ENCODE measurements around the gene AGFG2.

Gene AGFG2

DNA sequence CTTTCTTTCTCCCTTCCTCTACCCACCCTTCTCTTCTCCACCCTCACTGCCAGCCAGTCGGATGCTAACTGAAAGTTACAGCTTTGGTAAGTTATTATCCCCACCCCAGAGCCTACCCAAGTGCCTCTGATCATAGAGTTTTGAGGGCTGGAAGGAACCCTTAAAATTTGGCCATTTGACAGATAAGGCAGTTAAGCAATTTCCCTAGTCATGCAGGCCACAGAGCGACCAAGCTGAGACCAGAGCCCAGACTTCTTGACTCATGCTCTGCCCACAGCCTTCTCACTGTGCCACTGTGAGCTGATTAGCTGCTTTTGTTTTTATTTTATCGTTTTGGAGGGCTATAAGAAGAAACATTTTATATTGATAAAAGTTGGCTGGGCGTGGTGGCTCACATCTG is 17.5 kb downstream of the AGFG2 start:
- Histone ChIP-seq H3K27me3 (ENCODE audit: insufficient read depth, low read length, poor library complexity, severe bottlenecking) (no peaks in the 10 kb centered on the region), H3K4me2 (ENCODE audit: low read depth, low read length, poor library complexity, severe bottlenecking) (no peak overlapping the region), H3K9me3 (ENCODE audit: insufficient read depth, low read depth, low read length) (no peaks in the 10 kb centered on the region), H3K79me2 (ENCODE audit: insufficient read depth, low read length) (no peaks in the 10 kb centered on the region), H3K4me1 (ENCODE audit: insufficient read depth, low read length, poor library complexity, severe bottlenecking) (no peaks in the 10 kb centered on the region), H3F3A (ENCODE audit: low read depth) (no peaks in the 10 kb centered on the region), H4K20me1 (ENCODE audit: insufficient read depth, low read length, poor library complexity, severe bottlenecking) (no peaks in the 10 kb centered on the region), H3K36me3 (ENCODE audit: insufficient read depth, low read length) (peaks cover 25% of the 10 kb centered on the region; the same call in 1 of the 2 replicates), H3K4me3 (ENCODE audit: low read length, poor library complexity, severe bottlenecking) (no peak overlapping the region), H3K9ac (ENCODE audit: low read depth, low read length, poor library complexity, severe bottlenecking) (no peak overlapping the region), H2AFZ (ENCODE audit: low read length) (no peak overlapping the region), H3K9me2 (replicated peaks; ENCODE audit: low read depth, low read length) (no peaks in the 10 kb centered on the region)
- no peak for TF ChIP-seq CTCF (conservative IDR thresholded peaks at IDR 0.05; ENCODE audit: low read length)
- TF ChIP-seq EZH2phosphoT487 (IDR thresholded peaks at IDR 0.05; ENCODE audit: borderline replicate concordance), result no peak

GRCh38 chr7:100559127-100559526 is 20.1 kb downstream of the AGFG2 start:
- Histone ChIP-seq H4K20me1 (ENCODE audit: insufficient read depth, low read length, poor library complexity, severe bottlenecking) (no peaks in the 10 kb centered on the region), H3K9me2 (replicated peaks; ENCODE audit: low read depth, low read length) (no peaks in the 10 kb centered on the region), H3K79me2 (ENCODE audit: insufficient read depth, low read length) (no peaks in the 10 kb centered on the region), H3K36me3 (ENCODE audit: insufficient read depth, low read length) (peaks cover 7% of the 10 kb centered on the region; the same call in 1 of the 2 replicates), H3K27me3 (ENCODE audit: insufficient read depth, low read length, poor library complexity, severe bottlenecking) (no peaks in the 10 kb centered on the region), H3K9me3 (ENCODE audit: insufficient read depth, low read depth, low read length) (no peaks in the 10 kb centered on the region), H2AFZ (ENCODE audit: low read length) (no peak overlapping the region), H3K4me1 (ENCODE audit: insufficient read depth, low read length, poor library complexity, severe bottlenecking) (no peaks in the 10 kb centered on the region), H3K9ac (ENCODE audit: low read depth, low read length, poor library complexity, severe bottlenecking) (no peak overlapping the region), H3K4me3 (ENCODE audit: low read length, poor library complexity, severe bottlenecking) (no peak overlapping the region), H3K4me2 (ENCODE audit: low read depth, low read length, poor library complexity, severe bottlenecking) (no peak overlapping the region), H3F3A (ENCODE audit: low read depth) (no peaks in the 10 kb centered on the region)
- TF ChIP-seq CTCF (conservative IDR thresholded peaks at IDR 0.05; ENCODE audit: low read length) (no peak), EZH2phosphoT487 (IDR thresholded peaks at IDR 0.05; ENCODE audit: borderline replicate concordance) (no peak)

DNA sequence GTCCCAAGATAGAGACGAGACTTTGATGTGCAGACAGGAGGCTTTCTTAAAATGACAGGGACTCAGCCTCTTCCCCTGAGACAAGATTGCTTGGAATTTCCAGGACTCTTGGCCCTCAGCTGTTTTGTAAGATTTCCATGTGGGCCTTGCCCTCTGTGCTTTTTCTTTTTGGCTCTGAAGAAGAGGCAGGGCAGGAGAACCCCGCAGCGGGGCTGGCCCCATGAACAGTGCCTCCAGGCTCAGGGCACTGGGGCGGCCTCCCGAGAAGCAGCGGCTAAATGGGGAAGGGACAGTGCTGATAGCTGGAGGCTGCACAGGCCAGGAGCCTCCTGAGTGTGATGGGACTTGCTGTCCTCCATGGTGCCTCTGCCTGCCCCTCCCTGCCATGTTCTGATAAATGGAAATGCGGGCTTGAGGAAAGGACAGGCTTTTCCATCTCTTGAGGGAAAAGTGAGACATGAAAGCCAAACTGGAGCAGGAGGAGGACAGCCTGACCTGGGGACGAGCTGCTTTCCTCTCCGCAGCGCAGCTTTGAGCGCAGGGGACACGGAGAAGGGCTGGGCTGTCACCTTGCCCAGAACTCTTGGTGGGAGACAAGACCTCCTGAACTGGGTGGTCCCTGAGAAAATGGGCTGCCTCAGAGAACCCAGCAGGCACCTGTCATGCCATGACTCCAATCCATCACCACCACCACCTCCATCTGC is 22.6 kb downstream of the AGFG2 start:
- Histone ChIP-seq H3K9me3 (ENCODE audit: insufficient read depth, low read depth, low read length) (no peaks in the 10 kb centered on the region), H3K4me3 (ENCODE audit: low read length, poor library complexity, severe bottlenecking) (no peak overlapping the region), H3K36me3 (ENCODE audit: insufficient read depth, low read length) (no peaks in the 10 kb centered on the region), H3K79me2 (ENCODE audit: insufficient read depth, low read length) (no peaks in the 10 kb centered on the region), H2AFZ (ENCODE audit: low read length) (no peak overlapping the region), H3K9me2 (replicated peaks; ENCODE audit: low read depth, low read length) (no peaks in the 10 kb centered on the region), H3F3A (ENCODE audit: low read depth) (no peaks in the 10 kb centered on the region), H3K4me2 (ENCODE audit: low read depth, low read length, poor library complexity, severe bottlenecking) (no peak overlapping the region), H3K4me1 (ENCODE audit: insufficient read depth, low read length, poor library complexity, severe bottlenecking) (peaks cover 1% of the 10 kb centered on the region), H4K20me1 (ENCODE audit: insufficient read depth, low read length, poor library complexity, severe bottlenecking) (no peaks in the 10 kb centered on the region), H3K9ac (ENCODE audit: low read depth, low read length, poor library complexity, severe bottlenecking) (no peak overlapping the region), H3K27me3 (ENCODE audit: insufficient read depth, low read length, poor library complexity, severe bottlenecking) (no peaks in the 10 kb centered on the region)
- TF ChIP-seq CTCF (conservative IDR thresholded peaks at IDR 0.05; ENCODE audit: low read length), result no peak
- TF ChIP-seq EZH2phosphoT487 (IDR thresholded peaks at IDR 0.05; ENCODE audit: borderline replicate concordance), result no peak
